HEK293 (cell line): Measurements from ENCODE around the gene AGO4.

Experiments
- CTCF ChIA-PET: fragments of 350-600 bp; formaldehyde crosslinking; extraction: SDS; loops from one replicate; lab custom pipeline; 2021; ENCODE audit warnings: antibody characterized with exemption; lab: Yijun Ruan, JAX
- POLR2A ChIA-PET: fragments of 300-600 bp; formaldehyde crosslinking; extraction: SDS; loops from one replicate; lab custom pipeline; 2020; ENCODE audit warnings: antibody characterized with exemption, inconsistent platforms; lab: Yijun Ruan, JAX
- H3K27ac ChIP-seq: fragments of 200-500 bp; sonication (Bioruptor generic); 2 replicates; pipeline ENCODE4 v1.5.1; 2014; ENCODE audit warnings: low read depth, low read length, control low read depth, inconsistent platforms; ENCODE audit errors: extremely low read depth
- H3K36me3 ChIP-seq, 2 experiments: fragments of 200-500 bp in 1 of 2; sonication (Bioruptor generic) in 1 of 2; 1 replicate in 1 of 2; 2 replicates in 1 of 2; pipeline ENCODE4 v1.5.1; 2014 to 2017; ENCODE audit warnings: inconsistent platforms in 2 of 2, low read length in 2 of 2; ENCODE audit not compliant: control insufficient read depth in 2 of 2, insufficient read depth in 1 of 2
- H3K4me1 ChIP-seq: fragments of 200-500 bp; sonication (Bioruptor generic); 2 replicates; pipeline ENCODE4 v1.5.1; 2014; ENCODE audit warnings: mild to moderate bottlenecking, low read length, inconsistent platforms; ENCODE audit not compliant: control insufficient read depth, insufficient read depth
- H3K4me3 ChIP-seq: 2 replicates; pipeline ENCODE4 v1.5.1; 2011; ENCODE audit warnings: low read depth, mild to moderate bottlenecking, control low read depth, low read length, moderate library complexity
- H3K9me3 ChIP-seq: fragments of 200-500 bp; sonication (Bioruptor generic); 2 replicates; pipeline ENCODE4 v1.5.1; 2014; ENCODE audit warnings: low read depth, low read length, inconsistent platforms; ENCODE audit not compliant: control insufficient read depth, insufficient read depth
- HIC1 ChIP-seq: fragments of 450-650 bp; formaldehyde crosslinking; IDR thresholded peaks from 2 replicates; pipeline ENCODE4 v1.5.1; 2016; ENCODE audit warnings: missing biosample characterization, missing genetic modification characterization
- HOXD13 ChIP-seq: sonication (generic); formaldehyde crosslinking; IDR thresholded peaks from 2 replicates; pipeline ENCODE4 v1.8.0; 2022; ENCODE audit warnings: missing genetic modification reagents, borderline replicate concordance
- KLF1 ChIP-seq: fragments of 450-650 bp; formaldehyde crosslinking; IDR thresholded peaks from 2 replicates; pipeline ENCODE4 v1.5.1; 2016; ENCODE audit warnings: missing biosample characterization, missing genetic modification characterization
- RBAK ChIP-seq: fragments of 450-650 bp; formaldehyde crosslinking; IDR thresholded peaks from 2 replicates; pipeline ENCODE4 v1.5.1; 2016; ENCODE audit warnings: missing biosample characterization, missing genetic modification characterization
- REPIN1 ChIP-seq: fragments of 450-650 bp; formaldehyde crosslinking; IDR thresholded peaks from 2 replicates; pipeline ENCODE4 v1.5.1; 2017; ENCODE audit warnings: missing biosample characterization, missing genetic modification characterization, low read depth
- SCRT2 ChIP-seq: fragments of 450-650 bp; formaldehyde crosslinking; IDR thresholded peaks from 2 replicates; pipeline ENCODE4 v1.5.1; 2016; ENCODE audit warnings: missing biosample characterization, missing genetic modification characterization
- SETDB1 ChIP-seq: IDR thresholded peaks from one replicate; pipeline ENCODE4 v1.6.1; 2017; ENCODE audit warnings: mild to moderate bottlenecking, low read length, moderate library complexity, mixed read lengths; ENCODE audit not compliant: insufficient read length
- YY2 ChIP-seq: fragments of 450-650 bp; formaldehyde crosslinking; IDR thresholded peaks from 2 replicates; pipeline ENCODE4 v1.5.1; 2016; ENCODE audit warnings: missing biosample characterization, missing genetic modification characterization
- ZBTB11 ChIP-seq: fragments of 450-650 bp; formaldehyde crosslinking; conservative IDR thresholded peaks from 2 replicates; pipeline ENCODE4 v1.5.1; 2016; ENCODE audit warnings: low read depth, missing biosample characterization, missing genetic modification characterization
- ZBTB21 ChIP-seq: fragments of 450-650 bp; formaldehyde crosslinking; IDR thresholded peaks from 2 replicates; pipeline ENCODE4 v1.5.1; 2017; ENCODE audit warnings: missing biosample characterization, missing genetic modification characterization
- ZBTB49 ChIP-seq: fragments of 450-650 bp; formaldehyde crosslinking; IDR thresholded peaks from 2 replicates; pipeline ENCODE4 v1.5.1; 2016; ENCODE audit warnings: missing biosample characterization, missing genetic modification characterization, low read depth
- ZFHX2 ChIP-seq: fragments of 450-650 bp; formaldehyde crosslinking; conservative IDR thresholded peaks from 2 replicates; pipeline ENCODE4 v1.5.1; 2016; ENCODE audit warnings: missing biosample characterization, missing genetic modification characterization
- ZIC2 ChIP-seq: fragments of 450-650 bp; formaldehyde crosslinking; IDR thresholded peaks from 2 replicates; pipeline ENCODE4 v1.5.1; 2016; ENCODE audit warnings: missing biosample characterization, missing genetic modification characterization
- ZNF175 ChIP-seq: fragments of 450-650 bp; formaldehyde crosslinking; IDR thresholded peaks from 2 replicates; pipeline ENCODE4 v1.5.1; 2016; ENCODE audit warnings: missing biosample characterization, missing genetic modification characterization
- ZNF335 ChIP-seq: fragments of 450-650 bp; formaldehyde crosslinking; conservative IDR thresholded peaks from 2 replicates; pipeline ENCODE4 v1.5.1; 2016; ENCODE audit warnings: missing biosample characterization, missing genetic modification characterization
- ZNF350 ChIP-seq: fragments of 450-650 bp; formaldehyde crosslinking; IDR thresholded peaks from 2 replicates; pipeline ENCODE4 v1.5.0; 2017; ENCODE audit warnings: missing biosample characterization, mild to moderate bottlenecking, missing genetic modification characterization
- ZNF473 ChIP-seq: fragments of 450-650 bp; formaldehyde crosslinking; IDR thresholded peaks from 2 replicates; pipeline ENCODE4 v1.5.1; 2017; ENCODE audit warnings: missing biosample characterization, missing genetic modification characterization
- ZNF530 ChIP-seq: fragments of 450-650 bp; formaldehyde crosslinking; IDR thresholded peaks from 2 replicates; pipeline ENCODE4 v1.5.1; 2016; ENCODE audit warnings: low read depth, missing biosample characterization, missing genetic modification characterization
- ZNF610 ChIP-seq: fragments of 450-650 bp; formaldehyde crosslinking; IDR thresholded peaks from 2 replicates; pipeline ENCODE4 v1.5.1; 2016; ENCODE audit warnings: missing biosample characterization, missing genetic modification characterization, borderline replicate concordance
- ZNF658 ChIP-seq: fragments of 450-650 bp; formaldehyde crosslinking; IDR thresholded peaks from 2 replicates; pipeline ENCODE4; 2016; ENCODE audit warnings: missing biosample characterization, missing genetic modification characterization
- ZNF830 ChIP-seq: fragments of 450-650 bp; IDR thresholded peaks from 2 replicates; pipeline ENCODE4 v1.5.0; 2018; ENCODE audit warnings: missing biosample characterization, missing genetic modification characterization, low read depth, mild to moderate bottlenecking, moderate library complexity
- TF ChIP-seq, protein P1 (sequence below): fragments of 450-650 bp; formaldehyde crosslinking; optimal IDR thresholded peaks from 2 replicates; pipeline ENCODE3; 2016; ENCODE audit warnings: missing biosample characterization, mild to moderate bottlenecking, missing genetic modification characterization
- TF ChIP-seq, protein P2 (sequence below): fragments of 450-650 bp; formaldehyde crosslinking; IDR thresholded peaks from 2 replicates; pipeline ENCODE4 v1.5.1; 2017; ENCODE audit warnings: missing biosample characterization, mild to moderate bottlenecking, missing genetic modification characterization, moderate library complexity
- TF ChIP-seq, protein P3 (sequence below): fragments of 450-650 bp; formaldehyde crosslinking; IDR thresholded peaks from 2 replicates; pipeline ENCODE4 v1.5.1; 2016; ENCODE audit warnings: missing biosample characterization, missing genetic modification characterization

Gene AGO4

GRCh38 chr1:35809114-35810095 is 1.6 kb downstream of the AGO4 start:
- 0 out of 2 replicates have a peak, but pooled peaks cover 3% of the 10 kb centered on the region for H3K4me1 ChIP-seq
- CTCF ChIA-PET, result interaction anchor here (0.6 kb wide), 1 partner anchor 37 kb away, joined by 3 read pairs; no protein-coding TSS in a partner anchor
- H3K4me3 ChIP-seq, result peak overlapping the region; percentile 86
- H3K36me3 ChIP-seq, result no peaks in the 10 kb centered on the region; a peak in 1 of 3 replicates
- no peaks in the 10 kb centered on the region for H3K9me3 ChIP-seq
- POLR2A ChIA-PET, result interaction anchor here (0.6 to 1.2 kb wide), 3 partner anchors 17 to 312 kb away, joined by 3 to 4 read pairs (median 3); partner anchors contain the start of gene CLSPN
- H3K27ac ChIP-seq, result peak overlapping the region; percentile 82; the same call in 1 of the 2 replicates
- TF ChIP-seq, protein P1, sequence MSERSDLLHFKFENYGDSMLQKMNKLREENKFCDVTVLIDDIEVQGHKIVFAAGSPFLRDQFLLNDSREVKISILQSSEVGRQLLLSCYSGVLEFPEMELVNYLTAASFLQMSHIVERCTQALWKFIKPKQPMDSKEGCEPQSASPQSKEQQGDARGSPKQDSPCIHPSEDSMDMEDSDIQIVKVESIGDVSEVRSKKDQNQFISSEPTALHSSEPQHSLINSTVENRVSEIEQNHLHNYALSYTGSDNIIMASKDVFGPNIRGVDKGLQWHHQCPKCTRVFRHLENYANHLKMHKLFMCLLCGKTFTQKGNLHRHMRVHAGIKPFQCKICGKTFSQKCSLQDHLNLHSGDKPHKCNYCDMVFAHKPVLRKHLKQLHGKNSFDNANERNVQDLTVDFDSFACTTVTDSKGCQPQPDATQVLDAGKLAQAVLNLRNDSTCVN (tag by site-specific recombination), result no peak
- TF ChIP-seq SETDB1 (no peak), ZNF658 (tag by site-specific recombination) (no peak), SCRT2 (tag by site-specific recombination) (peak; percentile 94), KLF1 (tag by site-specific recombination) (0 out of 2 replicates have a peak, but pooled peaks have one; percentile 13), ZBTB21 (no peak), ZIC2 (no peak), RBAK (tag by site-specific recombination) (no peak), ZNF530 (no peak), ZNF610 (tag by site-specific recombination) (no peak), ZBTB11 (no peak), HOXD13 (CRISPR knock-in tag) (no peak), ZNF335 (0 out of 2 replicates have a peak, but pooled peaks have one; percentile 3), ZBTB49 (no peak), ZNF350 (tag by site-specific recombination) (no peak), HIC1 (no peak), ZNF175 (tag by site-specific recombination) (no peak), ZNF830 (tag by site-specific recombination) (no peak), ZNF473 (tag by site-specific recombination) (no peak), REPIN1 (tag by site-specific recombination) (no peak), YY2 (tag by site-specific recombination) (no peak), ZFHX2 (tag by site-specific recombination) (no peak)
- TF ChIP-seq, protein P2, sequence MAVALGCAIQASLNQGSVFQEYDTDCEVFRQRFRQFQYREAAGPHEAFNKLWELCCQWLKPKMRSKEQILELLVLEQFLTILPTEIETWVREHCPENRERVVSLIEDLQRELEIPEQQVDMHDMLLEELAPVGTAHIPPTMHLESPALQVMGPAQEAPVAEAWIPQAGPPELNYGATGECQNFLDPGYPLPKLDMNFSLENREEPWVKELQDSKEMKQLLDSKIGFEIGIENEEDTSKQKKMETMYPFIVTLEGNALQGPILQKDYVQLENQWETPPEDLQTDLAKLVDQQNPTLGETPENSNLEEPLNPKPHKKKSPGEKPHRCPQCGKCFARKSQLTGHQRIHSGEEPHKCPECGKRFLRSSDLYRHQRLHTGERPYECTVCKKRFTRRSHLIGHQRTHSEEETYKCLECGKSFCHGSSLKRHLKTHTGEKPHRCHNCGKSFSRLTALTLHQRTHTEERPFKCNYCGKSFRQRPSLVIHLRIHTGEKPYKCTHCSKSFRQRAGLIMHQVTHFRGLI, result peak; percentile 79; the same call in 1 of the 2 replicates
- TF ChIP-seq, protein P3, sequence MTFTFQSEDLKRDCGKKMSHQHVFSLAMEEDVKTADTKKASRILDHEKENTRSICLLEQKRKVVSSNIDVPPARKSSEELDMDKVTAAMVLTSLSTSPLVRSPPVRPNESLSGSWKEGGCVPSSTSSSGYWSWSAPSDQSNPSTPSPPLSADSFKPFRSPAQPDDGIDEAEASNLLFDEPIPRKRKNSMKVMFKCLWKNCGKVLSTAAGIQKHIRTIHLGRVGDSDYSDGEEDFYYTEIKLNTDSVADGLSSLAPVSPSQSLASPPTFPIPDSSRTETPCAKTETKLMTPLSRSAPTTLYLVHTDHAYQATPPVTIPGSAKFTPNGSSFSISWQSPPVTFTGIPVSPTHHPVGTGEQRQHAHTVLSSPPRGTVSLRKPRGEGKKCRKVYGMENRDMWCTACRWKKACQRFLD (tag by site-specific recombination), result no peak
